Gastroesophageal sphincter (tissue), 4 donors: ENCODE data around the gene TAF7L. TPM values are rescaled to one million over a fixed set of nuclear protein-coding genes. Genes with fewer than 3 reads are reported as not detected.

ENCODE experiments used
- ATAC-seq: fragments of 150-250 bp; one replicate; pipeline ENCODE4 v1.9.1; 2016; ENCODE audit warnings: mild to moderate bottlenecking, moderate library complexity
- H3K27ac ChIP-seq, 4 donors: fragments of 200-600 bp; sonication (generic) in 3 of 4; 1 replicate in 3 of 4; 2 replicates in 1 of 4; pipeline ENCODE4 v1.5.1; 2016 to 2019
- H3K27me3 ChIP-seq: fragments of 200-600 bp; sonication (generic); one replicate; pipeline ENCODE4 v1.5.1; 2019
- H3K36me3 ChIP-seq, 2 donors: fragments of 200-600 bp; sonication (generic); one replicate each; pipeline ENCODE4 v1.5.1; 2019; ENCODE audit warnings: control low read depth in 1 of 2
- H3K4me1 ChIP-seq, 3 donors: fragments of 200-600 bp; sonication (generic); 1 replicate in 2 of 3; 2 replicates in 1 of 3; pipeline ENCODE4 v1.5.1; 2016 to 2019; ENCODE audit warnings: control low read depth in 2 of 3
- H3K4me3 ChIP-seq, 2 donors: fragments of 200-600 bp; sonication (generic); one replicate each; pipeline ENCODE4 v1.5.1; 2019; ENCODE audit warnings: mild to moderate bottlenecking in 1 of 2, moderate library complexity in 1 of 2
- H3K9me3 ChIP-seq, 3 donors: fragments of 200-600 bp; sonication (generic); one replicate each; pipeline ENCODE4 v1.5.1; 2017 to 2019; ENCODE audit warnings: control low read depth in 2 of 3
- EP300 ChIP-seq: sonication (generic); formaldehyde crosslinking; IDR thresholded peaks from one replicate; pipeline ENCODE4 v1.6.1; 2017; ENCODE audit warnings: antibody characterized with exemption, mild to moderate bottlenecking
- POLR2A ChIP-seq, 2 donors: fragments of 450-650 bp; IDR thresholded peaks; one replicate each; pipeline ENCODE4 v1.6.1; 2017; ENCODE audit warnings: antibody characterized with exemption in 2 of 2, mild to moderate bottlenecking in 2 of 2, moderate library complexity in 1 of 2
- POLR2AphosphoS5 ChIP-seq: sonication (generic); formaldehyde crosslinking; IDR thresholded peaks from one replicate; pipeline ENCODE4 v1.6.1; 2017; ENCODE audit warnings: antibody characterized with exemption
- whole genome bisulfite sequencing, 2 donors: methylation state at CpG; one replicate each; pipeline ENCODE4 v1.1.5; 2018; ENCODE audit warnings: low coverage in 1 of 2; 5-methylcytosine and 5-hydroxymethylcytosine counted together
- small RNA-seq, 4 donors: library from RNA; depleted of rRNA; stranded (forward); fragments of <200 nt; gene quantifications; one replicate each; pipeline ENCODE3, GENCODE V24; 2016
- total RNA-seq, 4 donors: library from RNA; depleted of rRNA; stranded (reverse); fragments of >200 nt; gene quantifications; one replicate each; pipeline ENCODE4 v1.1.0, GENCODE V29; 2016
- TF ChIP-seq, protein P1 (sequence below), 4 experiments: fragments of 200-600 bp in 2 of 4; fragments of 450-650 bp in 2 of 4; sonication (generic) in 1 of 4; IDR thresholded peaks; one replicate each; pipeline ENCODE4 v1.5.1; 2017 to 2019; ENCODE audit warnings: antibody characterized with exemption in 4 of 4, mild to moderate bottlenecking in 2 of 4, moderate library complexity in 2 of 4

Gene TAF7L
- total RNA-seq, 4 donors from 2014 or later, result 0.27 TPM; not detected in 3

DNA sequence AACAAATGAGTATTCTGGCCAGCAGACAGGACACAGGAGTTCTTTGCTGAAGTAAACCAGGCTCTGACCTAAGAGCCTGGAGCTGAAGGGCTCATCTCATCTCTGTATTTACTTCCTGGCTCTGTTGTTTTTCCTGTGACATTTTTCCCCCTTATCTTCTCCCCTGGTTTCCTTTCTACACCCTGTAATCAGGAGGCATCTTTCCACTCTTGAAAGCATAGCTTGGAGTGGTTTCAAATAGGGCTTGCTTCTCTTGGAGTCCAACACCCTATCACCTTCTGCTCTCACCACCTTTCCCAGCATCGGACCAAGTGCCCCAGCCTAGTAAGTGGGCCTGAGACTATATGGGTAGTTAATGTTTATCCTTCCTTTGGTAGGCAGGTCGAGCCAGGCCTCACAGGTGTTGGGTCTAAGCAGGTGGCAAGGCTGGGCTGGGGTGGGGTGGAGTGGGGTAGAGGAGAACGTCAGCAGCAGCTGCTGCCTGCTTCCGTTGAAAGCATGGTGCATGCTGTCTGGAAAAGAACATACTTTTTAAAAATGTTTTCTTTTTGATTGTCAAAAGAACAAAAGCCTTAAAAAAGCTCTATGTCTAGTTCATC, 70.4 kb downstream of the TAF7L start:
- Histone ChIP-seq H3K4me3 (no peak overlapping the region), H3K27ac (no peak overlapping the region), H3K27me3 (no peaks in the 10 kb centered on the region), H3K9me3 (no peaks in the 10 kb centered on the region), H3K4me1 (no peaks in the 10 kb centered on the region), H3K36me3 (no peaks in the 10 kb centered on the region)
- WGBS, 2 donors, result 59 to 60% methylated on average over 1 to 3 of the region's 4 CpGs
- TF ChIP-seq POLR2A (IDR thresholded peaks at IDR 0.05), result no peak
- no peak for TF ChIP-seq EP300
- TF ChIP-seq, protein P1, sequence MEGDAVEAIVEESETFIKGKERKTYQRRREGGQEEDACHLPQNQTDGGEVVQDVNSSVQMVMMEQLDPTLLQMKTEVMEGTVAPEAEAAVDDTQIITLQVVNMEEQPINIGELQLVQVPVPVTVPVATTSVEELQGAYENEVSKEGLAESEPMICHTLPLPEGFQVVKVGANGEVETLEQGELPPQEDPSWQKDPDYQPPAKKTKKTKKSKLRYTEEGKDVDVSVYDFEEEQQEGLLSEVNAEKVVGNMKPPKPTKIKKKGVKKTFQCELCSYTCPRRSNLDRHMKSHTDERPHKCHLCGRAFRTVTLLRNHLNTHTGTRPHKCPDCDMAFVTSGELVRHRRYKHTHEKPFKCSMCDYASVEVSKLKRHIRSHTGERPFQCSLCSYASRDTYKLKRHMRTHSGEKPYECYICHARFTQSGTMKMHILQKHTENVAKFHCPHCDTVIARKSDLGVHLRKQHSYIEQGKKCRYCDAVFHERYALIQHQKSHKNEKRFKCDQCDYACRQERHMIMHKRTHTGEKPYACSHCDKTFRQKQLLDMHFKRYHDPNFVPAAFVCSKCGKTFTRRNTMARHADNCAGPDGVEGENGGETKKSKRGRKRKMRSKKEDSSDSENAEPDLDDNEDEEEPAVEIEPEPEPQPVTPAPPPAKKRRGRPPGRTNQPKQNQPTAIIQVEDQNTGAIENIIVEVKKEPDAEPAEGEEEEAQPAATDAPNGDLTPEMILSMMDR (IDR thresholded peaks at IDR 0.05), result no peak
- TF ChIP-seq POLR2AphosphoS5, result no peak
- no peak for ATAC-seq

DNA sequence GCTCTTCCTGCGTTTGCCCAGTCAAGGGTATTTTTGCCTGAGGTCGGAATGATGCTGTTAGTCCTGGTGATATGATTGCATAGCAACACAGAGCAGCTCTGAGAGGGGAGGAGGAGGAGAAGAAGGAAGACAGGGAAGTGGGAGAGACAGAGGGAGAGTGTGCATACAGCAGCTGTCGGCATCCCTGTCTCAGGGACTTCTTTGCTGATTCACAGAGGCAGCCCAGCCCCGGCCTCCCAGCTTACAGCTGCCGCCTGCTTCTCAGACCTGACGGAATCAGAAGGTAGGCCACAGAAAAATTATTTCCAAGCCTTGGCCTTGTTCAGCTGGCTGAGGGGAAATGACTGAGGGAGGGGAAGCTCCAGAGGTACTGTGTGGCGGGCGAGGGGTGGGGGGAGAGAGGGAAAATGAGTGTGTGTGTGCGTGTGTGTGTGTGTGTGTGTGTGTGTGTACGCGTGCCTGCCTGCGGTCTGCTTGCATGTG, 71.2 kb downstream of the TAF7L start:
- TF ChIP-seq POLR2AphosphoS5, result no peak
- TF ChIP-seq, protein P1 (IDR thresholded peaks at IDR 0.05), result no peak
- TF ChIP-seq POLR2A (IDR thresholded peaks at IDR 0.05), result no peak
- no peak for TF ChIP-seq EP300
- 60 to 63% methylated on average over 2 to 6 of the region's 12 CpGs for WGBS, 2 donors
- H3K4me1 ChIP-seq, result no peaks in the 10 kb centered on the region
- no peaks in the 10 kb centered on the region for H3K36me3 ChIP-seq
- H3K27me3 ChIP-seq, result no peaks in the 10 kb centered on the region
- H3K4me3 ChIP-seq, result no peak overlapping the region
- no peak overlapping the region for H3K27ac ChIP-seq
- no peak for ATAC-seq
- no peaks in the 10 kb centered on the region for H3K9me3 ChIP-seq

DNA sequence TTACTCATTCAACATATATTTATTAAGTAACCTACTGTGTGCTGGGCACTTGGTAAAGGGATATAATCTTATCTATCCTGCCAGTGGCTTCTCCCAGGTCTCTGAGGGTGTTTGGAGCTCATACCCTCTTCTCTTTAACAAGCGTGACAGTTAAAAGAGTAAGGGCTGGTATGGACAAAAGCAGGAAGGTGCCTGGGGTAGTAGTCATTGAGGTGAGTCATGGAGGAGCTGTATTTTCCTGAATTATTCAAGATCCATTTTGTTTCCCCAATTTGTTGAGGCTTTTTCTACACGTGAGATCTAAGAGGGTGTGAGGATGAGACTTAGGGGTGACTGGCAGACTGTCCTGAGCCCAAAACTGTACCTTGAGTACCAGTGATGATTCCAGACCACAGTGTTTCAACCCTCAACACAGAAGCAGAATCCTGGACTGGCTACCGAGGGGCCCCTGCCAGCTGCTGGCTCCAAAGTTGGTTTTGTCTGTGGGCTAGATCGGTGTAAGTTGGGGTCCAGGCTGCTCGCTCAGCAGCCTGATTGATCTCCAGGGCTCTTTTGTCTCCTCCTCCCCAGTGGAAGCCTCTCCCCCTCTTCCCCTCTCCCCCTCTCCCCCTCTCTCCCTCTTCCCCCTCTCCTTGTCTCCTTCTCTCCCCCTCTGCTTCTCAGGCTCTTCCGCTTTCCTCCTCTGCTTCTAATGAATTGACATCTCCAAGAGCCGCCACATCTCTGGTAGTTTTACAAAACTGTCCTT, 71.8 kb downstream of the TAF7L start, which contains the start of gene DRP2:
Gene DRP2 (plus strand): TSS at position 671 of the 748 bp plus-strand sequence. CDS start 11,862 bp downstream, outside the sequence.
- H3K27me3 ChIP-seq, result no peaks in the 10 kb centered on the region
- H3K9me3 ChIP-seq, result no peaks in the 10 kb centered on the region
- 69% methylated on average over 3 of the region's 7 CpGs; no CpG with 5 or more reads in 1 of the 2 donors for WGBS, 2 donors
- H3K4me1 ChIP-seq, result no peaks in the 10 kb centered on the region
- H3K4me3 ChIP-seq, result no peak within 1 kb of the TSS
- no peak within 1 kb of the TSS for H3K27ac ChIP-seq
- no peaks in the 10 kb centered on the region for H3K36me3 ChIP-seq
- no peak for ATAC-seq
- TF ChIP-seq POLR2AphosphoS5 (no peak), POLR2A (IDR thresholded peaks at IDR 0.05) (no peak), EP300 (no peak)
- TF ChIP-seq, protein P1 (IDR thresholded peaks at IDR 0.05), result no peak

Small RNAs within 50 kb of the gene (small RNA-seq; reads per million reads assigned to genes)
- gene RNU6-934P, result 0 reads per million in 4 donors

Other genes with a start within 250 kb of the TAF7L start
- gene TRMT2B, start 239.2 kb downstream of the TAF7L start, total RNA-seq, result 10 to 100 TPM; 11.3 to 22.7 (median 16.7) TPM
- gene TMEM35A, start 212.5 kb downstream of the TAF7L start, total RNA-seq, result 10 to 100 TPM in 3 of 4 donors, 1 to 10 TPM in 1; 9.3 to 26.1 (median 16.9) TPM
- 1 to 10 TPM in 3 of 4 donors, under 1 TPM in 1; 0.93 to 3.1 (median 2.1) TPM for gene CENPI, start 193.1 kb downstream of the TAF7L start, total RNA-seq
- under 1 TPM; 0.20 to 0.54 (median 0.31) TPM for gene DRP2, start 71.5 kb downstream of the TAF7L start, total RNA-seq
- 1 to 10 TPM; 1.5 to 7.1 (median 5.3) TPM for gene TIMM8A, start 57.4 kb upstream of the TAF7L start, total RNA-seq
- 10 to 100 TPM in 1 of 4 donors, 1 to 10 TPM in 3; 2.2 to 14.8 (median 4.5) TPM for gene BTK, start 94.9 kb upstream of the TAF7L start, total RNA-seq
- gene RPL36A, start 99.7 kb upstream of the TAF7L start, total RNA-seq, result 1,000 to 10,000 TPM in 3 of 4 donors, 100 to 1,000 TPM in 1; 629 to 1,573 (median 1,208) TPM
- gene GLA, start 116.6 kb upstream of the TAF7L start, total RNA-seq, result 10 to 100 TPM in 3 of 4 donors, 1 to 10 TPM in 1; 9.2 to 22.0 (median 16.1) TPM
- gene HNRNPH2, start 116.9 kb upstream of the TAF7L start, total RNA-seq, result 10 to 100 TPM; 38.8 to 66.6 (median 62.1) TPM
- 10 to 100 TPM in 1 of 4 donors, 1 to 10 TPM in 3; 1.8 to 21.9 (median 8.1) TPM for gene ARMCX4, start 194.1 kb upstream of the TAF7L start, total RNA-seq